OCI-M2 (cell line): Measurements from ENCODE around the gene ERC2.
"Not testable (repeated sequence)": the region's sequence is repeated elsewhere in the genome, so short reads cannot be mapped to it uniquely, and the experiment has no call there.

ENCODE experiments used
- DNase-seq: peaks from one replicate; lab custom pipeline; 2025; ENCODE audit not compliant: unreplicated experiment; lab: John Stamatoyannopoulos, UW

ERC2 gene

GRCh38 chr3:56081246-56081645 is 387.0 kb downstream of the ERC2 start:
- no peak for DNase-seq

GRCh38 chr3:56076746-56077145 is 391.5 kb downstream of the ERC2 start:
- no peak for DNase-seq

- no peak for DNase-seq
Measured at GRCh38 chr3:56075089-56075488, 393.2 kb downstream of the ERC2 start.

- no peak for DNase-seq
Measured at GRCh38 chr3:56069766-56070165, 398.5 kb downstream of the ERC2 start.

GRCh38 chr3:56066405-56066804 is 401.9 kb downstream of the ERC2 start:
- DNase-seq, result not testable (repeated sequence)

- DNase-seq, result no peak
Measured at GRCh38 chr3:56064684-56065083, 403.6 kb downstream of the ERC2 start.

- DNase-seq, result no peak
Measured at GRCh38 chr3:56061279-56061626, 407.0 kb downstream of the ERC2 start.

- no peak for DNase-seq
Measured at GRCh38 chr3:56060521-56061278, 407.6 kb downstream of the ERC2 start.

GRCh38 chr3:56059731-56060130 is 408.5 kb downstream of the ERC2 start:
- DNase-seq, result no peak

GRCh38 chr3:56055951-56056350 is 412.3 kb downstream of the ERC2 start:
- DNase-seq, result no peak

- no peak for DNase-seq
Measured at GRCh38 chr3:56055546-56055945, 412.7 kb downstream of the ERC2 start.

GRCh38 chr3:56054844-56055243 is 413.4 kb downstream of the ERC2 start:
- DNase-seq, result no peak

- DNase-seq, result no peak
Measured at GRCh38 chr3:56053727-56054126, 414.5 kb downstream of the ERC2 start.

GRCh38 chr3:56052188-56052587 is 416.1 kb downstream of the ERC2 start:
- DNase-seq, result no peak

- no peak for DNase-seq
Measured at GRCh38 chr3:56051052-56051451, 417.2 kb downstream of the ERC2 start.

GRCh38 chr3:56048946-56049345 is 419.3 kb downstream of the ERC2 start:
- no peak for DNase-seq

- DNase-seq, result no peak
Measured at GRCh38 chr3:56048331-56048730, 419.9 kb downstream of the ERC2 start.

GRCh38 chr3:56042326-56042951 is 425.8 kb downstream of the ERC2 start:
- no peak for DNase-seq

GRCh38 chr3:56025326-56025725 is 442.9 kb downstream of the ERC2 start:
- no peak for DNase-seq

GRCh38 chr3:56023546-56023945 is 444.7 kb downstream of the ERC2 start:
- DNase-seq, result no peak

GRCh38 chr3:56022619-56023018 is 445.6 kb downstream of the ERC2 start:
- no peak for DNase-seq

- no peak for DNase-seq
Measured at GRCh38 chr3:56019490-56020146, 448.6 kb downstream of the ERC2 start.
